ENCODE measurements around the gene KRTAP5-7. TPM values are rescaled to one million over a fixed set of nuclear protein-coding genes. Genes with fewer than 3 reads are reported as not detected.
"Not testable (repeated sequence)": the region's sequence is repeated elsewhere in the genome, so short reads cannot be mapped to it uniquely, and the experiment has no call there.

The KRTAP5-7 gene
- total RNA-seq, 1 donor: 0.09 TPM

GRCh38 chr11:71568704-71569349 lies 41.8 kb downstream of the KRTAP5-7 start:
- no peak overlapping the region for H3K4me3 ChIP-seq (ENCODE audit: low read depth, low read length)
- TF ChIP-seq, protein P1, sequence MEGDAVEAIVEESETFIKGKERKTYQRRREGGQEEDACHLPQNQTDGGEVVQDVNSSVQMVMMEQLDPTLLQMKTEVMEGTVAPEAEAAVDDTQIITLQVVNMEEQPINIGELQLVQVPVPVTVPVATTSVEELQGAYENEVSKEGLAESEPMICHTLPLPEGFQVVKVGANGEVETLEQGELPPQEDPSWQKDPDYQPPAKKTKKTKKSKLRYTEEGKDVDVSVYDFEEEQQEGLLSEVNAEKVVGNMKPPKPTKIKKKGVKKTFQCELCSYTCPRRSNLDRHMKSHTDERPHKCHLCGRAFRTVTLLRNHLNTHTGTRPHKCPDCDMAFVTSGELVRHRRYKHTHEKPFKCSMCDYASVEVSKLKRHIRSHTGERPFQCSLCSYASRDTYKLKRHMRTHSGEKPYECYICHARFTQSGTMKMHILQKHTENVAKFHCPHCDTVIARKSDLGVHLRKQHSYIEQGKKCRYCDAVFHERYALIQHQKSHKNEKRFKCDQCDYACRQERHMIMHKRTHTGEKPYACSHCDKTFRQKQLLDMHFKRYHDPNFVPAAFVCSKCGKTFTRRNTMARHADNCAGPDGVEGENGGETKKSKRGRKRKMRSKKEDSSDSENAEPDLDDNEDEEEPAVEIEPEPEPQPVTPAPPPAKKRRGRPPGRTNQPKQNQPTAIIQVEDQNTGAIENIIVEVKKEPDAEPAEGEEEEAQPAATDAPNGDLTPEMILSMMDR (IDR thresholded peaks at IDR 0.05; ENCODE audit: insufficient read depth, low read length): no peak
- DNase-seq (ENCODE audit: low read depth): peak; percentile 18

GRCh38 chr11:71571101-71571850 lies 44.2 kb downstream of the KRTAP5-7 start:
- DNase-seq (ENCODE audit: low read depth); H3K4me3 ChIP-seq (ENCODE audit: low read depth, low read length): not testable (repeated sequence)

DNA sequence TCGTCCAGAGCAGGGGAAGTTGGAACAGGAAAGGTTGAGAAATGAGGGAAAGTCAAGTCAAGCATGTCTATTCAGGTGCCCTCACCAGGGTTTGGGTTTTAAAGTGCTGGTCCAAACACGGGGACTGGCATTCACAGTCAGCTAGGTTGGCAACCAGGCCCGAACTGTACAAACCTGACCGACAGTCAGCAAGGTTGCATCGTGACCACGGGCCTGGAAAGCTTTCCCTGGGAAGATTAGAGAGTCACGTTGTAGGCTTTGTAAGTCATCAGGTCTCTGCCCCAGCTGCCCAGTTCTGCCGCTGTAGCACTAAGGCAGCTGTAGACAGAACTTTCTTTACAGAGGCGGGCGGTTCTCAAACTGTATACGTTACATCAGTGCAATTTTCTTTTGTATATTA lies 45.7 kb downstream of the KRTAP5-7 start:
- TF ChIP-seq, protein P1 (IDR thresholded peaks at IDR 0.05; ENCODE audit: insufficient read depth, low read length): no peak
- H3K4me3 ChIP-seq (ENCODE audit: low read depth, low read length): no peak overlapping the region
- DNase-seq (ENCODE audit: low read depth): no peak

DNA sequence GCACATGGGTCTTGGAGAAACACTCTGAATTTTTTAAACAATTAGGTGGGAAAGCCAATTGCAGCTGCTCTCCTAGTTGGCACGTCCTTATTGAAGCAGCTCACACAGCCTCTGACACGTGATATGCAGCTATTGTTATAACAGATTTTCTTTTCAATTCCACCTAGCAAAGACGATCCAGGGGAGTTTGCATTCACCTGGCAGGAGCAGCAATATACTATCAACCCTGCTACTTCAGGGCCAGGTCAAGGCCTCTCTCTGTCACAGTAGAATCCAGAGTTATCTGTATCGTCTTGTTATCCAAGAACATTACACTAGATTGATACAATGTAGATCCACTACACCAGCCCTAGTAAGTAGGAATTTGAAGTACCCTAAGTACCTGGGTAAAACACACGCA lies 47.4 kb downstream of the KRTAP5-7 start:
- H3K4me3 ChIP-seq (ENCODE audit: low read depth, low read length): no peak overlapping the region
- TF ChIP-seq, protein P1 (IDR thresholded peaks at IDR 0.05; ENCODE audit: insufficient read depth, low read length): no peak
- DNase-seq (ENCODE audit: low read depth): no peak

GRCh38 chr11:71575723-71576424 lies 48.8 kb downstream of the KRTAP5-7 start:
- TF ChIP-seq, protein P1 (IDR thresholded peaks at IDR 0.05; ENCODE audit: insufficient read depth, low read length): no peak

DNA sequence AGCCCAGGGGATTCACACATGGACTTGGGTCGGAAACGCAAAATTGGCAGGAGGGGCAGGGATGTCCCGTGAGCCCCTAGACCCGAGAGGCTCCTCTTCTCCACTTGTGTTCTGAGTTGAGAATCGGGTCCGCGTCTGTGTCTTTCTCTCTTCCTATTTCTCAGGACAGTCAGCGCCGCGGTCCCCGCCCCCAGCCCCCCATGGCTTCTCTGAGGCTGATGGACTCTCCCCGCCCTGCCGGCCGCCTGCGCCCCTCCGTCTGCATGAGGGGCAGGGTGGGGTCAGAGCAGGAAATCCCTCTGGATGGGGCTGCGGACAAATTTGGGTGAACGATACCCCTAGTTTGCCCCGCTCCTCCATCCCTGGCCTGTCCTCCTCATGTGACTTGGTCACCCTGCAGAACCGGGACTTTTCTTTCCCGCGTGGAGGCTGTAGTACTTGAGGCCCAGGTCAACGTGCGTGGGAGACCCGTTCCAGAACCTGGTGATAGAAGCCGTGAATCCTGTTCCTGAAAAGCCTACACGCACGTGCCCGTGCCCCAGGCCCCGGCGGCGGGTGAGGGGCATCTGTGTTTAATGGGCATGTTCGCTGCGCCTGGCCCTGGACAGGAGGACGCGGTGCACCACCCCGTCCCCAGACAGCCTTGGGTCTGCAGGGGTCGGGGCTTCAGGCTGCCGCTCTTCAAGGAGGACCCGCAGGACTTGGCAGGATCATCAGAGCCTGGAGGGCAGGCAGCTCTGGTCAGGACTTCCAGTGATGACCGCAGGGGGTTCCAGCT lies 49.8 kb downstream of the KRTAP5-7 start:
- not testable (repeated sequence) for H3K4me3 ChIP-seq (ENCODE audit: low read depth, low read length); DNase-seq (ENCODE audit: low read depth)

More at GRCh38 chr11:71575723-71576424, 48.8 kb downstream of the KRTAP5-7 start:
- DNase-seq (ENCODE audit: low read depth): no peak
- no peak overlapping the region for H3K4me3 ChIP-seq (ENCODE audit: low read depth, low read length)

DNA sequence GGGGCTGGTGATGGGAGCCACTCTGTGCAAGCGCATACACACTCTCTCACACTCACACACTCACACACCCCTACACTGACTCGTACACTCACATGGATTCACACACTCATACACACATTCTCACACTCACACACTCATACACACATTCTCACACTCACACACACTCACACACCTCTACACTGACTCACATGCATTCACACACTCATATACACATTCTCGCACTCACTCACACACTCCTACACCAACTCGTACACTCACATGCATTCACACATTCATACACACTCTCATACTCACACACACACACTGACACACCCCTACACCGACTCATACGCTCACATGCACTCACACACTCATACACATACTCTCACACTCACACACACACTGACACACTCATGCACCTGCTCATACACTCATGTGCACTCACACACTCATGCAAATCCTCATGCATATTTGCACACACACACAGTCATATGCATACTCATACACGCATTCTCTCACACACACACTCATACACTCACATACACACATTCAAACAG lies 50.5 kb downstream of the KRTAP5-7 start:
- H3K4me3 ChIP-seq (ENCODE audit: low read depth, low read length): no peak overlapping the region
- no peak for DNase-seq (ENCODE audit: low read depth)
- TF ChIP-seq, protein P1 (IDR thresholded peaks at IDR 0.05; ENCODE audit: insufficient read depth, low read length): no peak

Measured in fibroblast of the aortic adventitia (primary cell).